Duodenal mucosa (tissue), 2 donors: ENCODE measurements around the gene LEMD3.

ENCODE experiments used
- H3K27ac ChIP-seq: one replicate; pipeline ENCODE4 v1.7.0; 2013; ENCODE audit warnings: low read depth, low read length
- H3K27me3 ChIP-seq, 2 donors: one replicate each; pipeline ENCODE4 v1.7.0; 2013; ENCODE audit warnings: low read length in 2 of 2, control low read depth in 1 of 2; ENCODE audit not compliant: insufficient read depth in 2 of 2, control insufficient read depth in 1 of 2
- H3K36me3 ChIP-seq, 2 donors: one replicate each; pipeline ENCODE4 v1.7.0; 2013; ENCODE audit warnings: low read length in 2 of 2, control low read depth in 1 of 2; ENCODE audit not compliant: insufficient read depth in 2 of 2, control insufficient read depth in 1 of 2
- H3K4me1 ChIP-seq, 2 donors: one replicate each; pipeline ENCODE4 v1.7.0; 2013; ENCODE audit warnings: low read length in 2 of 2, control low read depth in 1 of 2; ENCODE audit not compliant: insufficient read depth in 2 of 2, control insufficient read depth in 1 of 2
- H3K4me3 ChIP-seq, 2 donors: one replicate each; pipeline ENCODE4 v1.7.0; 2013; ENCODE audit warnings: low read length in 2 of 2, low read depth in 1 of 2
- H3K9ac ChIP-seq, 2 donors: one replicate each; pipeline ENCODE4 v1.7.0; 2013; ENCODE audit warnings: low read length in 2 of 2, low read depth in 1 of 2
- H3K9me3 ChIP-seq, 2 donors: one replicate each; pipeline ENCODE4 v1.7.0; 2013; ENCODE audit warnings: low read length in 2 of 2, control low read depth in 1 of 2; ENCODE audit not compliant: control insufficient read depth in 1 of 2

Gene LEMD3

GRCh38 chr12:65292241-65292640 lies 122.9 kb downstream of the LEMD3 start:
- H3K4me1 ChIP-seq, result peaks cover 0 to 6% of the 10 kb centered on the region in 2 donors

DNA sequence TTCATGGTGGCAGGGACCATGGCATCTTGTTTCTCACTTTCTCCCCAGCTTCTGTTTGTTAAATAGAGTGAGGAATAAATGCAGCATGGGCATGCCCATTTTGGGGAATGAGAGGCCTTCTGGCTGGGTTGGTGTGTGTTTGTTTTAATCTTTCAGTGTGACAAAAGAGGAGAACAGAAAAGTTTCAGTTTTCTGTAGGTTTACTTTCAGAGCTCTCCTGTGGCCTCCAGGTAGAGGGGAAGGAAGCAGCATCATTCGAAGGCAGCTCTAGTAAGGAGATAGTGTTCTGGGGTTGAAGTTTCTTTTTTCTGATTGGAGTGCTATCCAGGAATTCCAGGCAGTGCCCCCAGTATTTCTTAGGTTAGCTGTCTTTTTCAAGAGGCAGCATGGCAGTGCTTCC lies 124.4 kb downstream of the LEMD3 start:
- H3K4me1 ChIP-seq, result no peaks in the 10 kb centered on the region
- no peaks in the 10 kb centered on the region for H3K36me3 ChIP-seq
- no peaks in the 10 kb centered on the region for H3K27me3 ChIP-seq
- no peaks in the 10 kb centered on the region for H3K9me3 ChIP-seq
- H3K27ac ChIP-seq, result no peak overlapping the region
- H3K9ac ChIP-seq, result no peak overlapping the region
- no peak overlapping the region for H3K4me3 ChIP-seq

More at GRCh38 chr12:65292241-65292640, 122.9 kb downstream of the LEMD3 start:
- H3K9ac ChIP-seq, result no peak overlapping the region
- H3K27ac ChIP-seq, result no peak overlapping the region
- no peaks in the 10 kb centered on the region for H3K27me3 ChIP-seq
- no peak overlapping the region for H3K4me3 ChIP-seq
- no peaks in the 10 kb centered on the region for H3K9me3 ChIP-seq
- H3K36me3 ChIP-seq, result no peaks in the 10 kb centered on the region

DNA sequence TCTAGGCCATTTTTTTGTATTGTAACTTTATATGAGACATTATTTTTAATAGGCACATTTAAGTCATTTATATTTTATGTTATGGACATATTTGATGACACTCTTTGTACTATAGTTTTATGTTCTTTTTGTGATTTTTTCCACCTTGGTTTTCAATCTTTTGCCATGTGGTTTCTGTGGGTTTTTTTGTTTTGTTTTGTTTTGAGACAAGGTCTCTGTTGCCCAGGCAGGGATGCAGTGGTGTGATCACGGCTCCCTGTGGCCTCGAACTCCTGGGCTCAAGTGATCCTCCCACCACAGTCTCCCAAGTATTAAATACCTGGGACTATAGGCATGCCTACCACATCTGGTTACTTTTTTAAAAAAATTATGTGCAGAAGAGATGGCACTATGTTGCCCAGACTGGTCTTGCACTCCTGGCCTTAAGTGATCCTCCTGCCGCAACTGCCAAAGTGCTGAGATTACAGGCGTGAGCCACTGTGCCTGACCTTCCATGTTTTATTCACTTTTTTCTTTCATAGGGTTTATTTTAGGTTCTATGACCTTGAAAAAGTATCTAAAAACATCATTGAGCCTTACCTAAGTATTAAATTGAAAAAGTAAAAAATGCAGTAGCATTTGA lies 125.4 kb downstream of the LEMD3 start:
- Histone ChIP-seq H3K36me3 (no peaks in the 10 kb centered on the region), H3K4me3 (no peak overlapping the region), H3K9ac (no peak overlapping the region), H3K4me1 (no peaks in the 10 kb centered on the region), H3K27ac (no peak overlapping the region), H3K9me3 (no peaks in the 10 kb centered on the region), H3K27me3 (no peaks in the 10 kb centered on the region)

- Histone ChIP-seq H3K36me3 (no peaks in the 10 kb centered on the region), H3K9ac (no peak overlapping the region), H3K27me3 (no peaks in the 10 kb centered on the region), H3K4me3 (no peak overlapping the region), H3K9me3 (no peaks in the 10 kb centered on the region), H3K4me1 (no peaks in the 10 kb centered on the region), H3K27ac (no peak overlapping the region)
Measured at GRCh38 chr12:65296508-65297265, 127.3 kb downstream of the LEMD3 start.
